Parathyroid adenoma (tissue), 2 donors: Measurements from ENCODE around the gene SCAND1.

Experiments used
- H2AFZ ChIP-seq: fragments of 300-600 bp; sonication (generic); one replicate; pipeline ENCODE4 v1.7.0; 2017; ENCODE audit warnings: antibody characterized with exemption, mild to moderate bottlenecking
- H3K27ac ChIP-seq: fragments of 300-600 bp; sonication (generic); one replicate; pipeline ENCODE4 v1.7.0; 2017
- H3K27me3 ChIP-seq: fragments of 300-600 bp; sonication (generic); one replicate; pipeline ENCODE4 v1.7.0; 2017; ENCODE audit warnings: low read length; ENCODE audit not compliant: control insufficient read depth, insufficient read depth
- H3K36me3 ChIP-seq: fragments of 300-600 bp; sonication (generic); one replicate; pipeline ENCODE4 v1.7.0; 2017; ENCODE audit warnings: low read length; ENCODE audit not compliant: control insufficient read depth, insufficient read depth
- H3K4me1 ChIP-seq: fragments of 300-600 bp; sonication (generic); one replicate; pipeline ENCODE4 v1.7.0; 2017; ENCODE audit warnings: control low read depth
- H3K4me2 ChIP-seq: fragments of 300-600 bp; sonication (generic); one replicate; pipeline ENCODE4 v1.7.0; 2017; ENCODE audit warnings: low read length
- H3K4me3 ChIP-seq: fragments of 300-600 bp; sonication (generic); one replicate; pipeline ENCODE4 v1.7.0; 2017; ENCODE audit warnings: low read depth, low read length
- H3K79me2 ChIP-seq: fragments of 300-600 bp; sonication (generic); one replicate; pipeline ENCODE4 v1.7.0; 2017; ENCODE audit warnings: control low read depth
- H3K9ac ChIP-seq: fragments of 300-600 bp; sonication (generic); one replicate; pipeline ENCODE4 v1.7.0; 2017; ENCODE audit warnings: mild to moderate bottlenecking
- H3K9me3 ChIP-seq: fragments of 300-600 bp; sonication (generic); one replicate; pipeline ENCODE4 v1.7.0; 2017; ENCODE audit warnings: low read length; ENCODE audit not compliant: control insufficient read depth
- CTCF ChIP-seq: fragments of 300-600 bp; sonication (generic); IDR thresholded peaks from one replicate; pipeline ENCODE4 v1.7.0; 2017; ENCODE audit warnings: antibody characterized with exemption, mild to moderate bottlenecking
- donor health status: primary hyperparathyroidism.

The SCAND1 gene

DNA sequence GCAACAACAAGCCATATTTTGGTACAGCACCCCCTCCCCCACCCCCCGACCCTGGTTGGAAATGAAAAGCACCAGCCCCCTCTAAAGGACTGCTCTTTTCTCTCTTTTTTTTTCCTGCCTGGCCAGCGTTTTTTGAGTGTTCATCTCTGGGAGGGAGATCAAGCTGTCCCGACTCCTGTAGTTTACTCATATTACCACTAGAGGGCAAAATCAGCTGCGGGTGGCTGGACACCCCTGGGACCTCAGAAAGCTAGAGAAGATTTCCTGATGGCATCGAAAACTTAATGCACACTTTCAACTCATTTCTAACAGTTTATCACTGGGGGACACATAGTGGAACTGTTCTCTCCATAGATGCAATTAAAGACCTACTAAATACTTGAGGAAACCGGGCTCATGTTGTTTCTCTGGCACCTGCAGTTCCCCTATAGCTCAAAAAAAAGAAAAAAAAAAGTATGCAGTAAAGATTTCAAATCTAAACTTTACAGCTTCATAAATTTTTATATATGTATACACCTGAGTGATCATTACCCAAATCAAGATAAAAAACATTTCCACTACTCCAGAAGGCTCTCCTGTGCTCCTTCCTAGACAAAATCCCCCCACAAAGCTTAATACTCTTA is 38.5 kb upstream of the SCAND1 start:
- no peak overlapping the region for H3K4me2 ChIP-seq
- no peak overlapping the region for H3K9ac ChIP-seq
- H3K4me3 ChIP-seq: no peak overlapping the region
- H3K9me3 ChIP-seq: no peaks in the 10 kb centered on the region
- H3K27me3 ChIP-seq: no peaks in the 10 kb centered on the region
- TF ChIP-seq CTCF: peak; percentile 85
- H3K27ac ChIP-seq: no peak overlapping the region
- no peaks in the 10 kb centered on the region for H3K79me2 ChIP-seq
- peak overlapping the region; percentile 4 for H2AFZ ChIP-seq
- peaks cover 2% of the 10 kb centered on the region for H3K4me1 ChIP-seq
- no peaks in the 10 kb centered on the region for H3K36me3 ChIP-seq

GRCh38 chr20:35991142-35991771 is 37.0 kb upstream of the SCAND1 start:
- Histone ChIP-seq H2AFZ (no peak overlapping the region), H3K36me3 (no peaks in the 10 kb centered on the region), H3K79me2 (no peaks in the 10 kb centered on the region), H3K4me2 (no peak overlapping the region), H3K27me3 (no peaks in the 10 kb centered on the region), H3K9ac (no peak overlapping the region), H3K4me3 (no peak overlapping the region), H3K4me1 (peaks cover 2% of the 10 kb centered on the region), H3K27ac (no peak overlapping the region), H3K9me3 (no peaks in the 10 kb centered on the region)
- peak; percentile 31 for TF ChIP-seq CTCF

- H3K4me1 ChIP-seq: peaks cover 2% of the 10 kb centered on the region
- TF ChIP-seq CTCF: no peak
- no peaks in the 10 kb centered on the region for H3K36me3 ChIP-seq
- no peak overlapping the region for H2AFZ ChIP-seq
- no peak overlapping the region for H3K4me2 ChIP-seq
- no peaks in the 10 kb centered on the region for H3K79me2 ChIP-seq
- H3K9ac ChIP-seq: no peak overlapping the region
- H3K27ac ChIP-seq: no peak overlapping the region
- H3K9me3 ChIP-seq: no peaks in the 10 kb centered on the region
- no peak overlapping the region for H3K4me3 ChIP-seq
- H3K27me3 ChIP-seq: no peaks in the 10 kb centered on the region
These were observed 34.7 kb upstream of the SCAND1 start for GRCh38 chr20:35988910-35989463.

GRCh38 chr20:35985806-35986205 is 31.5 kb upstream of the SCAND1 start:
- no peak overlapping the region for H3K4me2 ChIP-seq
- H3K9ac ChIP-seq: no peak overlapping the region
- H3K4me1 ChIP-seq: no peaks in the 10 kb centered on the region
- TF ChIP-seq CTCF: no peak
- no peaks in the 10 kb centered on the region for H3K9me3 ChIP-seq
- no peak overlapping the region for H3K4me3 ChIP-seq
- H3K36me3 ChIP-seq: no peaks in the 10 kb centered on the region
- no peak overlapping the region for H3K27ac ChIP-seq
- H3K79me2 ChIP-seq: no peaks in the 10 kb centered on the region
- no peaks in the 10 kb centered on the region for H3K27me3 ChIP-seq
- H2AFZ ChIP-seq: no peak overlapping the region
